Brain microvascular endothelial cell (primary cell): ENCODE results near the gene HRG.

Experiments used
- DNase-seq: peaks from one replicate; pipeline ENCODE4 v3.0.0-alpha.2; 2020
- H3K27ac ChIP-seq: fragments of 250-450 bp; sonication (Bioruptor Pico); 2 replicates; pipeline ENCODE4 v1.5.1; 2020; ENCODE audit warnings: mild to moderate bottlenecking, moderate library complexity
- H3K27me3 ChIP-seq: fragments of 250-450 bp; sonication (Bioruptor Pico); replicated peaks from 2 replicates; pipeline ENCODE4 v1.5.1; 2020; ENCODE audit warnings: mild to moderate bottlenecking
- H3K36me3 ChIP-seq: fragments of 250-450 bp; sonication (Bioruptor Pico); replicated peaks from 2 replicates; pipeline ENCODE4 v1.5.1; 2020; ENCODE audit warnings: mild to moderate bottlenecking
- H3K4me3 ChIP-seq: 2 replicates; pipeline ENCODE4 v1.5.1; 2011; ENCODE audit warnings: low read depth, mild to moderate bottlenecking, control low read depth, low read length, moderate library complexity
- in situ Hi-C: cut with HindIII; loops from 2 replicates; pipeline ENCODE4 v1.10.0; 2017; ENCODE audit warnings: low sequenced_read_pairs, low pct_ligation_motif_present
- TF ChIP-seq, protein P1 (sequence below): IDR thresholded peaks from 2 replicates; pipeline ENCODE4 v1.5.1; 2011; ENCODE audit warnings: low read depth, mild to moderate bottlenecking, moderate library complexity, low read length, control low read depth, inconsistent platforms; ENCODE audit errors: missing control alignments

Gene HRG

DNA sequence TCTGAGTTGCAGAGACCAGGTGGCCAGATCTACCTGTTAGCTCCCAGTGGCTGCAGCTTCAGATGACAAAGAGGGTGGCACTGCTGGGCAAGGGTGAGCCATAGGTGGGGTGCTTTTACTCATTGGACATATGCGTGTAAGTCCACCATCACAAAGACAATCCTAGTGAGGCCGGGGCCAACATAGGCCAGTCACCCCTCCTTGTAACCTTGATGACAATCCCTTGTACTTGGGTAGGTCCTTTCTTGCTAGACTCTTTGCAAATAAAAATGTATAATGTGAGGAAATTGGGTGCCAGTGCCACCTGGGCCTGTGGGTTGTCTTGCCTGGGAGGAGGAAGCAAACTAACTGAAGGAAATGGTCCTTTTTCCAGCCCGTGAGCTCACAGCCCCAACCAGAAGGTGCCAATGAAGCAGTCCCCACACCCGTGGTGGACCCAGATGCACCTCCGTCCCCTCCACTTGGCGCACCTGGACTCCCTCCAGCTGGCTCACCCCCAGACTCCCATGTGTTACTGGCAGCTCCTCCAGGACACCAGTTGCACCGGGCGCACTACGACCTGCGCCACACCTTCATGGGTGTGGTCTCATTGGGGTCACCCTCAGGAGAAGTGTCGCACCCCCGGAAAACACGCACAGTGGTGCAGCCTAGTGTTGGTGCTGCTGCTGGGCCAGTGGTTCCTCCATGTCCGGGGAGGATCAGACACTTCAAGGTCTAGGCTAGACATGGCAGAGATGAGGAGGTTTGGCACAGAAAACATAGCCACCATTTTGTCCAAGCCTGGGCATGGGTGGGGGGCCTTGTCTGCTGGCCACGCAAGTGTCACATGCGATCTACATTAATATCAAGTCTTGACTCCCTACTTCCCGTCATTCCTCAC lies 45.4 kb upstream of the HRG start:
- DNase-seq, result no peak
- in situ Hi-C loops, result loop anchor here (25.0 kb wide), 1 partner anchor 192 kb away; the partner anchor contains the start of gene RFC4
- H3K36me3 ChIP-seq, result no peaks in the 10 kb centered on the region
- TF ChIP-seq, protein P1, sequence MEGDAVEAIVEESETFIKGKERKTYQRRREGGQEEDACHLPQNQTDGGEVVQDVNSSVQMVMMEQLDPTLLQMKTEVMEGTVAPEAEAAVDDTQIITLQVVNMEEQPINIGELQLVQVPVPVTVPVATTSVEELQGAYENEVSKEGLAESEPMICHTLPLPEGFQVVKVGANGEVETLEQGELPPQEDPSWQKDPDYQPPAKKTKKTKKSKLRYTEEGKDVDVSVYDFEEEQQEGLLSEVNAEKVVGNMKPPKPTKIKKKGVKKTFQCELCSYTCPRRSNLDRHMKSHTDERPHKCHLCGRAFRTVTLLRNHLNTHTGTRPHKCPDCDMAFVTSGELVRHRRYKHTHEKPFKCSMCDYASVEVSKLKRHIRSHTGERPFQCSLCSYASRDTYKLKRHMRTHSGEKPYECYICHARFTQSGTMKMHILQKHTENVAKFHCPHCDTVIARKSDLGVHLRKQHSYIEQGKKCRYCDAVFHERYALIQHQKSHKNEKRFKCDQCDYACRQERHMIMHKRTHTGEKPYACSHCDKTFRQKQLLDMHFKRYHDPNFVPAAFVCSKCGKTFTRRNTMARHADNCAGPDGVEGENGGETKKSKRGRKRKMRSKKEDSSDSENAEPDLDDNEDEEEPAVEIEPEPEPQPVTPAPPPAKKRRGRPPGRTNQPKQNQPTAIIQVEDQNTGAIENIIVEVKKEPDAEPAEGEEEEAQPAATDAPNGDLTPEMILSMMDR, result no peak
- no peaks in the 10 kb centered on the region for H3K27me3 ChIP-seq
- no peak overlapping the region for H3K4me3 ChIP-seq
- no peak overlapping the region for H3K27ac ChIP-seq

DNA sequence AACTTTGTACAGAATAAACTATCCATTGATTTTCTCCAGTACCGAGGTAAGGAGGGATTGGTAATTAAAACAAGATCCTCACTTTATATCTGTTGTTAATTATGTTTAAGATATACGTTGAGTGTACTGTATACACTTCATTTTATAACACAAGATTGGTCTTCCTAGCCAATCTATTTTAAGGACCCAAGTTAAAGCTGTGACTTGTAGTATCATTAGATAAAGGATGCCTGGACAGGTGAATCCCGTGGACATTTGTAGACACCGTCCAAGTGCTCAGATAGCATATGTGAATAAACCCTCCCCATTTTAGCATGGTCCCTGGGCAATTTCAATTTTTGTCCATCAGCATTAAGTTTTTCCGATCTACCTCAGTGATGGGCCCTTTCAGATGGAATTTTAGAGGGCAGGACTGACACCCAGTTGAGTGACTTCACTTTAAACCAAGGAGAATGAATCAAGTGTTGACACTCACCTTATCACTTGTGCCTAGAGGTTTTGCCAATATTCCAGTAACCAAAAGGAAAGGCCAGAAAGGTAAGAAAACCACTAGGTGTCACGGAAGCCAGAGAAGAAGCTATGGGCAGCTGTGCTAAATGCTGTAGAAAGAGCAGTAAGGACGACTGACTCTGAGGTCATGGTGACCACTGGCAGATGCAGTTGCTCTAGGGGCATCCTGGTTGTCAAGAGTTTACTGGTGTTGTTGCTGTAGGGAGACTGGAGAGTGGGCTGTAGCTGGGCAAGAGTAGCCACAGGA lies 43.7 kb upstream of the HRG start:
- in situ Hi-C loops, result loop anchor here (25.0 kb wide), 1 partner anchor 190 kb away; the partner anchor contains the start of gene RFC4
- DNase-seq, result no peak
- TF ChIP-seq, protein P1, result no peak
- H3K4me3 ChIP-seq, result no peak overlapping the region
- no peaks in the 10 kb centered on the region for H3K27me3 ChIP-seq
- no peaks in the 10 kb centered on the region for H3K36me3 ChIP-seq
- H3K27ac ChIP-seq, result no peak overlapping the region

DNA sequence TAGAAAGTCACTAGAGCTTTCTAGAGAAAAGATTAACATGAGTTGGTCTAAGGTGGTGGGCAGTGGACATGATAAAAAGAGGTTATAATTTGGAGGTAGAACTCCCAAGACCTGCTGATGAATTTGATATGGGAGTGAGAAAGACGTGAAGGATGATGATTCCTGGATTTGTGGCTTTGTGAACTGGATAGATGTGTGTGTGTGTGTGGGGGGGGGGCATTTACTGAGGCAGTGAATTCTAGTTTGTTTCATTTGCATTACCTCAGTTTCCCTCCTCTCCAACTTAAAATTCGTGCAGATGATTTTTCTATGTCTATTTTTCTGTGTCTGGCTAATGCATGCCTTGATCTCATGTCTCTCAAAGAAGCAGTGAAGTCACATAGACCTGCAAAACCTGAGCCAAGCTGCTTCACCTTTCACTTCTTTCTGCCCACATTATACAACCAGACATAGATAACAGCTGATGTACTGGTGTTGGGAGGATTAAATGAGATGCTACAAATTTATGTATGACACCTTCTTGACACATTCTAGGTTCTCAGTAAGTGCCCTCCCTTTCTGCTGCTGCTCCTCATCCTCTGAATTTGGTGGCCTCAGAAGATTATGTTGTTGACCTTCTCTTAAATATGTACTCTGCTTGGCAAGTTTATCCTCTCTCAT lies 43.0 kb upstream of the HRG start:
- DNase-seq, result no peak
- in situ Hi-C loops, result loop anchor here (25.0 kb wide), 1 partner anchor 190 kb away; the partner anchor contains the start of gene RFC4
- Histone ChIP-seq H3K27ac (no peak overlapping the region), H3K4me3 (no peak overlapping the region), H3K27me3 (no peaks in the 10 kb centered on the region), H3K36me3 (no peaks in the 10 kb centered on the region)
- TF ChIP-seq, protein P1, result no peak

DNA sequence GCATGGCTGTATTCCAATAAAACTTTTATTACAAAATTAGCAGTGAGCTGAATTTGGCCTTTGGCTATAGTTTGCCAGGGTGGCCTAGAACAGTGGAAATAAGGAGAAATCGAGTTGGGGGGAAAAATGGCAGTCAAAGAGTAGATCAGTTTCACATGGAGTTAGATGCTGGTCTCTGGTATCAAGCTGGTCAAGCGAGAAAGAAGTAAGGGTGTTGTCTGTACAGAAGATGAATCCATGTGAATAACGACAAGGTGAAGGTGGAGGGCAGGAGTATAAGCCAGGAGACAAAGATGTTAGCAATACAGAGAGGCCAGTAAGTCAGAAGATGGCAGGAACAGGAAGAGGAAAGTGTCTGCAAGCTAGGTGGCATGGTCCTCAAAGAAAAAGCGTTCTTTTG lies 41.2 kb upstream of the HRG start:
- in situ Hi-C loops, result loop anchor here (25.0 kb wide), 1 partner anchor 188 kb away; the partner anchor contains the start of gene RFC4

DNA sequence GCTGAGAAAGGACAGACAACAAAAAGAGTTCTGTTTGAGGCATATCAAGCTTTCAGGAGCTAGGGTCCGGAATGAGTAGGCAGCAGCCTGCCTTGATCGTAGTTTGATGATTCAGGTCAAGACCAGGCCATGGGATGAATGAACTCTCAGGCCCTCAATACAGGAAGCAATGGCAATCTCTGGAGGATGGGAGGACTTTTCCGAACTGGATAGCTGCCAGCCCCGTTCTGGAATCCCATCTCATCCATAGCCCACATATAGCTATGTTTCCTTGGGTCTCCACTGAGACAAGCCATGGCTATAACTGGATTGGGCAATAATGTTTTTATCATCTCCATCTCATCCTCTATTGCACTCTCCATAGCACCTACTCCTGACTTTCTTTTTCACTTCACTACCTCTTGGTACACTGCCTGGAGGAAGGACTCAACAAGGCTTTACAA lies 40.2 kb upstream of the HRG start:
- no peaks in the 10 kb centered on the region for H3K27me3 ChIP-seq
- H3K27ac ChIP-seq, result no peak overlapping the region
- no peak for DNase-seq
- no peaks in the 10 kb centered on the region for H3K36me3 ChIP-seq
- TF ChIP-seq, protein P1, result no peak
- H3K4me3 ChIP-seq, result no peak overlapping the region
- in situ Hi-C loops, result no loop called here

More for the DNA sequence above, 41.2 kb upstream of the HRG start:
- TF ChIP-seq, protein P1, result no peak
- no peak overlapping the region for H3K4me3 ChIP-seq
- no peaks in the 10 kb centered on the region for H3K36me3 ChIP-seq
- no peak overlapping the region for H3K27ac ChIP-seq
- DNase-seq, result no peak
- no peaks in the 10 kb centered on the region for H3K27me3 ChIP-seq
